HEK293 (cell line): Measurements from ENCODE around the gene LRRC47.

ENCODE experiments used
- SP2 ChIP-seq: fragments of 450-650 bp; formaldehyde crosslinking; IDR thresholded peaks from 2 replicates; pipeline ENCODE4 v1.5.1; 2016; ENCODE audit warnings: missing biosample characterization, missing genetic modification characterization
- ZNF10 ChIP-seq: fragments of 450-650 bp; formaldehyde crosslinking; IDR thresholded peaks from 2 replicates; pipeline ENCODE4 v1.5.1; 2017; ENCODE audit warnings: missing biosample characterization, missing genetic modification characterization
- ZNF239 ChIP-seq: fragments of 450-650 bp; formaldehyde crosslinking; IDR thresholded peaks from 2 replicates; pipeline ENCODE4 v1.5.1; 2016; ENCODE audit warnings: missing biosample characterization, missing genetic modification characterization
- ZNF391 ChIP-seq: fragments of 450-650 bp; formaldehyde crosslinking; IDR thresholded peaks from 2 replicates; pipeline ENCODE4 v1.5.1; 2016; ENCODE audit warnings: low read depth, missing biosample characterization, missing genetic modification characterization, borderline replicate concordance
- ZNF433 ChIP-seq: fragments of 450-650 bp; formaldehyde crosslinking; IDR thresholded peaks from 2 replicates; pipeline ENCODE4 v1.5.1; 2016; ENCODE audit warnings: missing biosample characterization, missing genetic modification characterization, low read depth
- ZNF558 ChIP-seq: fragments of 450-650 bp; formaldehyde crosslinking; IDR thresholded peaks from 2 replicates; pipeline ENCODE4 v1.5.1; 2016; ENCODE audit warnings: missing biosample characterization, missing genetic modification characterization
- ZNF585B ChIP-seq: fragments of 450-650 bp; formaldehyde crosslinking; IDR thresholded peaks from 2 replicates; pipeline ENCODE4 v1.5.1; 2016; ENCODE audit warnings: missing biosample characterization, missing genetic modification characterization
- TF ChIP-seq, protein P1 (sequence below): fragments of 450-650 bp; formaldehyde crosslinking; IDR thresholded peaks from 2 replicates; pipeline ENCODE4 v1.5.1; 2016; ENCODE audit warnings: missing biosample characterization, missing genetic modification characterization
- TF ChIP-seq, protein P2 (sequence below): fragments of 450-650 bp; formaldehyde crosslinking; IDR thresholded peaks from 2 replicates; pipeline ENCODE4 v1.5.1; 2016; ENCODE audit warnings: missing biosample characterization, missing genetic modification characterization

DNA sequence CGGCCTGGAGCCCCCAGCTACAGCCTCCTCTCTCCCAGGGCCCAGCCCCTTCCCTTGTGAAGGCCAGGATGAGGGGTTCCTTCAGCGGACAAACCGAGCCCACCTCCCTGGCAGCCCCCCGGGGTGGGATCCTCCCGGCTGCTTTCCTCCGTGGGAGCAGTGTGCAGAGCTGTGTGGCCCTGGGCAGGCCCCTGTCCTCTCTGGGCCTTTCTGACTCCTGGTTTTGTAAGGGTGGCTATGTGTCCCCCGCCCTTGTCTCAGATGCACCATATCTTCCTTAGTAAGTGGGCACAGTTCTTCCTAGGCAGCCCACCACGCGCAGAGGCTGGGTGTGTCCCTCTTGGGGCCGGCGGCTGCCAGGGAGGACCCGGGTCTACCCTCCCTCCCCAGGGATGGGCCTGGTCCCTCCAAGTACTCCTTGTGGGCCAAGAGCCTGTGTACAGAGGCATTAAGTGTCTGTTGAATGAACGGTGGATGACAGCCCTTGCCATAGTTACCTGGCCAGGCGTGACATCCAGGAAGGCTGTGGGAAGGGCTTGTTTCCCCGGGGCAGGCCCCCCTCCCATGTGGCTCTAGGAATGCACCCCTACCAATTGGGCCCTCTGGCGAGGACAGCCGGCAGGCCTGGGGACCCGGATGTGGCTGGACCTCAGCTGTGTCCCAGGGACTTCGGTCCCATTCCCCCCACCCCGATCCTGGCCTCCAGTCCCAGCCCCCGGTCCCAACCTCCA, 19.9 kb downstream of the LRRC47 start:
- TF ChIP-seq ZNF558 (tag by site-specific recombination) = no peak
- TF ChIP-seq, protein P1, sequence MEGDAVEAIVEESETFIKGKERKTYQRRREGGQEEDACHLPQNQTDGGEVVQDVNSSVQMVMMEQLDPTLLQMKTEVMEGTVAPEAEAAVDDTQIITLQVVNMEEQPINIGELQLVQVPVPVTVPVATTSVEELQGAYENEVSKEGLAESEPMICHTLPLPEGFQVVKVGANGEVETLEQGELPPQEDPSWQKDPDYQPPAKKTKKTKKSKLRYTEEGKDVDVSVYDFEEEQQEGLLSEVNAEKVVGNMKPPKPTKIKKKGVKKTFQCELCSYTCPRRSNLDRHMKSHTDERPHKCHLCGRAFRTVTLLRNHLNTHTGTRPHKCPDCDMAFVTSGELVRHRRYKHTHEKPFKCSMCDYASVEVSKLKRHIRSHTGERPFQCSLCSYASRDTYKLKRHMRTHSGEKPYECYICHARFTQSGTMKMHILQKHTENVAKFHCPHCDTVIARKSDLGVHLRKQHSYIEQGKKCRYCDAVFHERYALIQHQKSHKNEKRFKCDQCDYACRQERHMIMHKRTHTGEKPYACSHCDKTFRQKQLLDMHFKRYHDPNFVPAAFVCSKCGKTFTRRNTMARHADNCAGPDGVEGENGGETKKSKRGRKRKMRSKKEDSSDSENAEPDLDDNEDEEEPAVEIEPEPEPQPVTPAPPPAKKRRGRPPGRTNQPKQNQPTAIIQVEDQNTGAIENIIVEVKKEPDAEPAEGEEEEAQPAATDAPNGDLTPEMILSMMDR (tag by site-specific recombination) = no peak
- no peak for TF ChIP-seq ZNF239
- TF ChIP-seq, protein P2, sequence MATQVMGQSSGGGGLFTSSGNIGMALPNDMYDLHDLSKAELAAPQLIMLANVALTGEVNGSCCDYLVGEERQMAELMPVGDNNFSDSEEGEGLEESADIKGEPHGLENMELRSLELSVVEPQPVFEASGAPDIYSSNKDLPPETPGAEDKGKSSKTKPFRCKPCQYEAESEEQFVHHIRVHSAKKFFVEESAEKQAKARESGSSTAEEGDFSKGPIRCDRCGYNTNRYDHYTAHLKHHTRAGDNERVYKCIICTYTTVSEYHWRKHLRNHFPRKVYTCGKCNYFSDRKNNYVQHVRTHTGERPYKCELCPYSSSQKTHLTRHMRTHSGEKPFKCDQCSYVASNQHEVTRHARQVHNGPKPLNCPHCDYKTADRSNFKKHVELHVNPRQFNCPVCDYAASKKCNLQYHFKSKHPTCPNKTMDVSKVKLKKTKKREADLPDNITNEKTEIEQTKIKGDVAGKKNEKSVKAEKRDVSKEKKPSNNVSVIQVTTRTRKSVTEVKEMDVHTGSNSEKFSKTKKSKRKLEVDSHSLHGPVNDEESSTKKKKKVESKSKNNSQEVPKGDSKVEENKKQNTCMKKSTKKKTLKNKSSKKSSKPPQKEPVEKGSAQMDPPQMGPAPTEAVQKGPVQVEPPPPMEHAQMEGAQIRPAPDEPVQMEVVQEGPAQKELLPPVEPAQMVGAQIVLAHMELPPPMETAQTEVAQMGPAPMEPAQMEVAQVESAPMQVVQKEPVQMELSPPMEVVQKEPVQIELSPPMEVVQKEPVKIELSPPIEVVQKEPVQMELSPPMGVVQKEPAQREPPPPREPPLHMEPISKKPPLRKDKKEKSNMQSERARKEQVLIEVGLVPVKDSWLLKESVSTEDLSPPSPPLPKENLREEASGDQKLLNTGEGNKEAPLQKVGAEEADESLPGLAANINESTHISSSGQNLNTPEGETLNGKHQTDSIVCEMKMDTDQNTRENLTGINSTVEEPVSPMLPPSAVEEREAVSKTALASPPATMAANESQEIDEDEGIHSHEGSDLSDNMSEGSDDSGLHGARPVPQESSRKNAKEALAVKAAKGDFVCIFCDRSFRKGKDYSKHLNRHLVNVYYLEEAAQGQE (tag by site-specific recombination) = no peak
- no peak for TF ChIP-seq ZNF391 (tag by site-specific recombination)
- no peak for TF ChIP-seq ZNF10 (tag by site-specific recombination)
- TF ChIP-seq SP2 = no peak
- no peak for TF ChIP-seq ZNF585B (tag by site-specific recombination)
- no peak for TF ChIP-seq ZNF433 (tag by site-specific recombination)
